ENCODE data around the gene MNX1. TPM values are rescaled to one million over a fixed set of nuclear protein-coding genes. Genes with fewer than 3 reads are reported as not detected.

Gene MNX1
- total and polyA plus RNA-seq, 9 of the 15 experiments (the other 6 are each of a cell fraction or from before 2014, with no cell fraction given), result 0.15 to 8.0 (median 1.4) TPM

DNA sequence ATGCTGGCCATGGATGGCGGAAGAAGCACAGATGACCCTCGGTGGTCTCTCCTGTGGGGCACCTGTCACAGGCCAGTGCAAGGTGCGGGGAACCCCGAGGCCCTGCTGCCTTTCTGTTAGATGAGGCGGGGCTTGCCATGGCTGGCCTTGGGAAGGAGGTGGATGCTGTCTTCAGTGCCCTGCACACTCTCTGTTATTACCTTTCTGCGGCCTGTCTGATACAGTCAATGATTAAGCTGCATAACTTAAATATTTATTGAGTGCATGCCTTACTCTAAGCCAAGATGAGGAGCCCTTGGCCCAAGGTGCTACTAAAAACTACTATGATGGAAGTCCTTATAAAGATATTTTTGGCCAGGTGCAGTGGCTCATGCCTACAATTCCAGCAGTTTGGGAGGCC is 36.7 kb upstream of the MNX1 start:
- H3K4me2 ChIP-seq (ENCODE audit: insufficient read depth, low read length), result no peak overlapping the region
- peaks cover 3% of the 10 kb centered on the region; the same call in 1 of the 2 replicates for H4K20me1 ChIP-seq (replicated peaks; ENCODE audit: control insufficient read depth, insufficient read depth, low read length)
- H3K27me3 ChIP-seq (ENCODE audit: control insufficient read depth in 2 of 2, insufficient read depth in 2 of 2, low read length in 2 of 2), result peaks cover 72 to 80% of the 10 kb centered on the region in 2 experiments
- BruUV-seq (replicated peaks), result no TSS peak
- H3K36me3 ChIP-seq (ENCODE audit: control insufficient read depth, insufficient read depth, low read length), result no peaks in the 10 kb centered on the region
- in situ Hi-C loops (cut with MboI) (no loop called here), intact Hi-C loops (cut with micrococcal nuclease) (no loop called here)
- H3K9ac ChIP-seq (ENCODE audit: insufficient read depth in 1 of 2, low read depth in 2 of 2, low read length in 2 of 2), result no peak overlapping the region
- ChIA-PET CTCF (ENCODE audit: low intra/inter-chr PET ratio) (interaction anchor here (0.7 kb wide), 1 partner anchor 329 kb away, joined by 3 read pairs; no protein-coding TSS in a partner anchor), POLR2A (interaction anchor here (0.7 kb wide), 1 partner anchor 468 kb away, joined by 3 read pairs; no protein-coding TSS in a partner anchor)
- 5% methylated on average over 6 of the region's 6 CpGs for WGBS (ENCODE audit: insufficient coverage, low coverage, missing lambda C conversion rate)
- H3K79me2 ChIP-seq (ENCODE audit: control insufficient read depth, insufficient read depth, low read length), result no peaks in the 10 kb centered on the region
- TF ChIP-seq HINFP (tag; conservative IDR thresholded peaks at IDR 0.05; ENCODE audit: low read depth) (no peak), CSDE1 (IDR thresholded peaks at IDR 0.05) (no peak), ZNF143 (CRISPR knock-in tag; IDR thresholded peaks at IDR 0.05) (no peak), ZNF639 (CRISPR knock-in tag; conservative IDR thresholded peaks at IDR 0.05 in 1 of 2, IDR thresholded peaks at IDR 0.05 in 1 of 2) (no peak), KDM2B (CRISPR knock-in tag; IDR thresholded peaks at IDR 0.05) (no peak), NCOA2 (IDR thresholded peaks at IDR 0.05; ENCODE audit: partially characterized antibody in 2 of 2) (no peak), RHOXF2B (CRISPR knock-in tag; conservative IDR thresholded peaks at IDR 0.05) (no peak), LARP7 (IDR thresholded peaks at IDR 0.05) (no peak), POLR2AphosphoS5 (IDR thresholded peaks at IDR 0.05; ENCODE audit: control insufficient read depth, insufficient read depth, low read depth, low read length) (no peak), NFIX (CRISPR knock-in tag; IDR thresholded peaks at IDR 0.05; ENCODE audit: low read depth) (no peak), ZNF395 (CRISPR knock-in tag; IDR thresholded peaks at IDR 0.05) (no peak), ZFP1 (CRISPR knock-in tag; IDR thresholded peaks at IDR 0.05) (no peak)
- TF ChIP-seq, protein P1, sequence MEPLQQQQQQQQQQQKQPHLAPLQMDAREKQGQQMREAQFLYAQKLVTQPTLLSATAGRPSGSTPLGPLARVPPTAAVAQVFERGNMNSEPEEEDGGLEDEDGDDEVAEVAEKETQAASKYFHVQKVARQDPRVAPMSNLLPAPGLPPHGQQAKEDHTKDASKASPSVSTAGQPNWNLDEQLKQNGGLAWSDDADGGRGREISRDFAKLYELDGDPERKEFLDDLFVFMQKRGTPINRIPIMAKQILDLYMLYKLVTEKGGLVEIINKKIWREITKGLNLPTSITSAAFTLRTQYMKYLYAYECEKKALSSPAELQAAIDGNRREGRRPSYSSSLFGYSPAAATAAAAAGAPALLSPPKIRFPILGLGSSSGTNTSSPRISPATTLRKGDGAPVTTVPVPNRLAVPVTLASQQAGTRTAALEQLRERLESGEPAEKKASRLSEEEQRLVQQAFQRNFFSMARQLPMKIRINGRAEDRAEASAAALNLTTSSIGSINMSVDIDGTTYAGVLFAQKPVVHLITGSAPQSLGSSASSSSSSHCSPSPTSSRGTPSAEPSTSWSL (CRISPR knock-in tag; IDR thresholded peaks at IDR 0.05; ENCODE audit: borderline replicate concordance), result no peak
- peaks cover 0 to 9% of the 10 kb centered on the region in 2 experiments; a peak in 2 of 5 replicates for H3K4me1 ChIP-seq (replicated peaks in 1 of 2; ENCODE audit: control insufficient read depth in 2 of 2, insufficient read depth in 2 of 2, low read length in 2 of 2)
- no peak for ATAC-seq
- no peak overlapping the region for H3K27ac ChIP-seq (ENCODE audit: extremely low read depth, low read depth, low read length)
- no peak for FAIRE-seq
- DNase-seq (ENCODE audit: extremely low read depth in 1 of 4, low spot score in 3 of 4), result no peak
- H2AFZ ChIP-seq (ENCODE audit: low read depth, low read length), result no peak overlapping the region
- H3K9me1 ChIP-seq (ENCODE audit: control insufficient read depth, insufficient read depth, low read length), result peaks cover 3% of the 10 kb centered on the region
- no peak overlapping the region for H3K4me3 ChIP-seq
- no peaks in the 10 kb centered on the region for H3K9me3 ChIP-seq (replicated peaks; ENCODE audit: control insufficient read depth, insufficient read depth, low read depth, low read length)
